Keratinocyte (primary cell): ENCODE results near the gene ARHGEF2. TPM values are rescaled to one million over a fixed set of nuclear protein-coding genes. Genes with fewer than 3 reads are reported as not detected.

ENCODE experiments used
- DNase-seq: peaks from one replicate; pipeline ENCODE4 v3.0.0-alpha.2; 2011; ENCODE audit warnings: low read depth, missing footprints, low spot score
- FAIRE-seq: peaks from 2 replicates; lab custom pipeline; 2011; peaks lifted over from hg19 to GRCh38; lab: Jason Lieb, UNC
- H2AFZ ChIP-seq: 2 replicates; pipeline ENCODE4 v1.6.0; 2012; ENCODE audit warnings: low read length, control low read depth, inconsistent platforms; ENCODE audit not compliant: control insufficient read depth
- H3K27ac ChIP-seq: 2 replicates; pipeline ENCODE4 v1.5.1; 2011; ENCODE audit warnings: low read length; ENCODE audit not compliant: control insufficient read depth, insufficient read depth
- H3K27me3 ChIP-seq: 3 replicates; pipeline ENCODE4 v1.6.0; 2011; ENCODE audit warnings: low read length; ENCODE audit not compliant: control insufficient read depth, insufficient read depth; ENCODE audit errors: extremely low read depth
- H3K36me3 ChIP-seq, 2 experiments: 2 replicates in 1 of 2; 3 replicates in 1 of 2; pipeline ENCODE4 v1.5.1; 2011; ENCODE audit warnings: low read length in 2 of 2, mild to moderate bottlenecking in 1 of 2; ENCODE audit not compliant: control insufficient read depth in 2 of 2, insufficient read depth in 2 of 2; ENCODE audit errors: extremely low read depth in 1 of 2
- H3K4me1 ChIP-seq: 3 replicates; pipeline ENCODE4 v1.5.1; 2011; ENCODE audit warnings: low read length; ENCODE audit not compliant: control insufficient read depth, insufficient read depth; ENCODE audit errors: extremely low read depth
- H3K4me2 ChIP-seq: 3 replicates; pipeline ENCODE4 v1.6.0; 2011; ENCODE audit warnings: low read depth, low read length; ENCODE audit not compliant: control insufficient read depth, insufficient read depth; ENCODE audit errors: extremely low read depth
- H3K4me3 ChIP-seq, 3 experiments: fragments of 200-600 bp in 1 of 3; sonication (generic) in 1 of 3; 2 replicates in 2 of 3; 3 replicates in 1 of 3; pipeline ENCODE4 v1.5.1; 2011 to 2016; ENCODE audit warnings: low read length in 3 of 3, mild to moderate bottlenecking in 3 of 3, control low read depth in 2 of 3, inconsistent platforms in 1 of 3, low read depth in 1 of 3, mixed read lengths in 1 of 3, mixed run types in 1 of 3, moderate library complexity in 1 of 3; ENCODE audit not compliant: control insufficient read depth in 2 of 3, insufficient read depth in 2 of 3; ENCODE audit errors: extremely low read depth in 1 of 3
- H3K79me2 ChIP-seq: 2 replicates; pipeline ENCODE4 v1.6.0; 2012; ENCODE audit warnings: low read length; ENCODE audit not compliant: control insufficient read depth, insufficient read depth
- H3K9ac ChIP-seq: 3 replicates; pipeline ENCODE4 v1.6.0; 2011; ENCODE audit warnings: low read length; ENCODE audit not compliant: control insufficient read depth, insufficient read depth; ENCODE audit errors: extremely low read depth
- H3K9me1 ChIP-seq: 3 replicates; pipeline ENCODE4 v1.6.0; 2011; ENCODE audit warnings: low read length; ENCODE audit not compliant: control insufficient read depth, insufficient read depth; ENCODE audit errors: extremely low read depth
- H3K9me3 ChIP-seq: 2 replicates; pipeline ENCODE4 v1.5.1; 2012; ENCODE audit warnings: low read depth, low read length; ENCODE audit not compliant: control insufficient read depth
- H4K20me1 ChIP-seq: 3 replicates; pipeline ENCODE4 v1.6.0; 2011; ENCODE audit warnings: low read length; ENCODE audit not compliant: control insufficient read depth, insufficient read depth; ENCODE audit errors: extremely low read depth
- EZH2 ChIP-seq: IDR thresholded peaks from one replicate; pipeline ENCODE4 v1.6.1; 2012; ENCODE audit warnings: inconsistent platforms, mild to moderate bottlenecking, low read length, moderate library complexity
- dilution Hi-C: fragments of 300-500 bp; cut with MboI; formaldehyde crosslinking; loops from one replicate; pipeline ENCODE4 v1.7.0; 2020; ENCODE audit warnings: low sequenced_read_pairs; ENCODE audit not compliant: extremely low pct_ligation_motif_present
- polyA plus RNA-seq, 5 experiments: library from polyadenylated mRNA; depleted of rRNA in 3 of 5; stranded (reverse) in 3 of 5; stranded (forward) in 1 of 5; unstranded in 1 of 5; fragments of >200 nt; gene quantifications; 1 replicate in 1 of 5; 2 replicates in 3 of 5; 3 replicates in 1 of 5; pipeline versions ENCODE4 v1.2.1 to v1.2.3, GENCODE V29; 2011 to 2012; ENCODE audit warnings: missing spikeins in 2 of 5, low read depth in 1 of 5, low replicate concordance in 1 of 5
- TF ChIP-seq, protein P1 (sequence below), 3 experiments: IDR thresholded peaks in 1 of 3; conservative IDR thresholded peaks in 1 of 3; optimal IDR thresholded peaks in 1 of 3; 2 replicates in 2 of 3; 3 replicates in 1 of 3; pipeline versions ENCODE3 to v1.5.1; 2011; ENCODE audit warnings: low read length in 3 of 3, mild to moderate bottlenecking in 3 of 3, moderate library complexity in 2 of 3, control low read depth in 1 of 3, inconsistent platforms in 1 of 3; ENCODE audit not compliant: insufficient read depth in 2 of 3; ENCODE audit errors: extremely low read depth in 1 of 3

The ARHGEF2 gene
- polyA plus RNA-seq, 1 donor (not counting 4 experiments of a cell fraction or from before 2014, with no cell fraction given) = 38.7 TPM

DNA sequence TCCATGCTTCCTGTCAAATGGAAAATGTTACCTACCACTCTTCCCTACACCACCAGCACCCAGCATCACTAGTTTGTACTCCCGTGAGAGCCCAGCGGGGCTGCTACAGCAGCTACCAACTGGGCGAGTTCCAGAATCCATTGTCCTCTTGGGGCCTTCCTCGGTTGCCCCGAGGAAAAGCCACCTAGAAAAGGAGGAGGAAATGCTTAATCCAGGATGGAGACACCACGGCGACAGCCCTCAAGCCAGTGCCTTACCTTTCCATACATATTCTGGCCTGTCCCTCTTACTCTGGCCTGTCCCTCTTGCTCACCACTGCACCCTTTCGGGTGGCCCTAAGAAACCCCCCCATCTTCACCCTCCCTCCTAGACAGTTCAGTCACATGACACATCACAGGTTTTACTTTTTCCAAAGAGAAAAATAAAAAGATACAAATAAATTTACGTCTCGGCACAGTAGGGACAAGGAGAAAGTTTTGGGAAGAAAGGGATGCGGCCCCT, 67.7 kb downstream of the ARHGEF2 start:
- no peaks in the 10 kb centered on the region for H3K9me3 ChIP-seq
- FAIRE-seq (peak; percentile 53), DNase-seq (no peak)
- peak overlapping the region; percentile 74 for H3K9ac ChIP-seq
- no peaks in the 10 kb centered on the region for H3K9me1 ChIP-seq
- peak overlapping the region; percentile 69 to 86 (median 71) for H3K4me3 ChIP-seq
- H3K27me3 ChIP-seq = no peaks in the 10 kb centered on the region
- peak overlapping the region; percentile 39 for H2AFZ ChIP-seq
- peaks cover 18% of the 10 kb centered on the region for H3K4me1 ChIP-seq
- TF ChIP-seq, protein P1, sequence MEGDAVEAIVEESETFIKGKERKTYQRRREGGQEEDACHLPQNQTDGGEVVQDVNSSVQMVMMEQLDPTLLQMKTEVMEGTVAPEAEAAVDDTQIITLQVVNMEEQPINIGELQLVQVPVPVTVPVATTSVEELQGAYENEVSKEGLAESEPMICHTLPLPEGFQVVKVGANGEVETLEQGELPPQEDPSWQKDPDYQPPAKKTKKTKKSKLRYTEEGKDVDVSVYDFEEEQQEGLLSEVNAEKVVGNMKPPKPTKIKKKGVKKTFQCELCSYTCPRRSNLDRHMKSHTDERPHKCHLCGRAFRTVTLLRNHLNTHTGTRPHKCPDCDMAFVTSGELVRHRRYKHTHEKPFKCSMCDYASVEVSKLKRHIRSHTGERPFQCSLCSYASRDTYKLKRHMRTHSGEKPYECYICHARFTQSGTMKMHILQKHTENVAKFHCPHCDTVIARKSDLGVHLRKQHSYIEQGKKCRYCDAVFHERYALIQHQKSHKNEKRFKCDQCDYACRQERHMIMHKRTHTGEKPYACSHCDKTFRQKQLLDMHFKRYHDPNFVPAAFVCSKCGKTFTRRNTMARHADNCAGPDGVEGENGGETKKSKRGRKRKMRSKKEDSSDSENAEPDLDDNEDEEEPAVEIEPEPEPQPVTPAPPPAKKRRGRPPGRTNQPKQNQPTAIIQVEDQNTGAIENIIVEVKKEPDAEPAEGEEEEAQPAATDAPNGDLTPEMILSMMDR (optimal IDR thresholded peaks at IDR 0.05 in 1 of 3, IDR thresholded peaks at IDR 0.05 in 1 of 3, conservative IDR thresholded peaks at IDR 0.05 in 1 of 3; ENCODE audit: extremely low read depth in 1 of 3, insufficient read depth in 2 of 3, low read length in 3 of 3) = peak in 1 of 3 experiments; percentile 14
- TF ChIP-seq EZH2 = no peak
- H3K27ac ChIP-seq = peak overlapping the region; percentile 70
- H3K79me2 ChIP-seq = peaks cover 7% of the 10 kb centered on the region
- no peaks in the 10 kb centered on the region for H4K20me1 ChIP-seq
- H3K4me2 ChIP-seq = peak overlapping the region; percentile 95
- H3K36me3 ChIP-seq = peaks cover 12 to 13% of the 10 kb centered on the region in 2 experiments
- dilution Hi-C loops = no loop called here

DNA sequence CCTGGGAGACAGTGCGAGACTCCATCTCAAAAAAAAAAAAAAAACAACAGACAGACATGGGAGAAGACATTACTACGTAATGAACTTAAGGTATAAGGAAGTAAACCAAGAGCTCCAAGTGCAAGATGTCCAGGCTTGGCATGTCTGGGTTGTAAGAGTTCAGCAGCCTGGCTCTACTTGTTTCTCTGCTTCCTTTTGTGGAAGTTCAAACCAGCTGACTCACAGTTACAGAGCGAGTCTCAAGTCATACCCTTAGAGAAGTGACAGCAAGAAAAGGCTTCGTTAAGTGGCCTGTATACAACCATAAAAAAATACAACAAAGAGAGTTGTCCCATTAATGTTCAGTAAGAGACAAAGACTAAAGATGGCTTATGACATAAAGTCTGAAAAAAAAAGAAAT, 68.5 kb downstream of the ARHGEF2 start:
- H3K36me3 ChIP-seq = peaks cover 12 to 17% of the 10 kb centered on the region in 2 experiments

More for the DNA sequence above, 68.5 kb downstream of the ARHGEF2 start:
- Histone ChIP-seq H3K4me3 (peak overlapping the region in 2 of 3 experiments; percentile 71 to 86), H3K9ac (no peak overlapping the region), H2AFZ (no peak overlapping the region), H3K4me1 (peaks cover 18% of the 10 kb centered on the region), H3K27ac (peak overlapping the region; percentile 70), H3K4me2 (peak overlapping the region; percentile 95), H3K79me2 (peaks cover 7% of the 10 kb centered on the region), H3K27me3 (no peaks in the 10 kb centered on the region), H4K20me1 (no peaks in the 10 kb centered on the region), H3K9me1 (no peaks in the 10 kb centered on the region), H3K9me3 (no peaks in the 10 kb centered on the region)
- TF ChIP-seq EZH2 = no peak
- TF ChIP-seq, protein P1 (optimal IDR thresholded peaks at IDR 0.05 in 1 of 3, IDR thresholded peaks at IDR 0.05 in 1 of 3, conservative IDR thresholded peaks at IDR 0.05 in 1 of 3; ENCODE audit: extremely low read depth in 1 of 3, insufficient read depth in 2 of 3, low read length in 3 of 3) = no peak
- FAIRE-seq (peak; percentile 77), DNase-seq (no peak)
- dilution Hi-C loops = no loop called here
